DOHH2 (cell line): ENCODE results near the gene PNMA8C.

Experiments
- CTCF ChIP-seq: fragments of 200-600 bp; sonication (generic); IDR thresholded peaks from one replicate; pipeline ENCODE4 v1.5.1; 2014; ENCODE audit warnings: antibody characterized with exemption, mild to moderate bottlenecking, low read depth, low read length; ENCODE audit not compliant: poor library complexity, severe bottlenecking
- EZH2phosphoT487 ChIP-seq: fragments of 200-600 bp; sonication (generic); IDR thresholded peaks from 2 replicates; pipeline ENCODE4 v1.6.1; 2017; ENCODE audit warnings: borderline replicate concordance, mild to moderate bottlenecking, antibody characterized with exemption, low read length, moderate library complexity, mixed read lengths

- TF ChIP-seq CTCF (no peak), EZH2phosphoT487 (no peak)
Measured at GRCh38 chr19:46404055-46404752, 24.5 kb downstream of the PNMA8C start.
